ENCODE measurements around the gene ECI1. TPM values are rescaled to one million over a fixed set of nuclear protein-coding genes. Genes with fewer than 3 reads are reported as not detected.

The ECI1 gene
- total and polyA plus RNA-seq, 2 donors: 31.1 to 47.0 TPM

DNA sequence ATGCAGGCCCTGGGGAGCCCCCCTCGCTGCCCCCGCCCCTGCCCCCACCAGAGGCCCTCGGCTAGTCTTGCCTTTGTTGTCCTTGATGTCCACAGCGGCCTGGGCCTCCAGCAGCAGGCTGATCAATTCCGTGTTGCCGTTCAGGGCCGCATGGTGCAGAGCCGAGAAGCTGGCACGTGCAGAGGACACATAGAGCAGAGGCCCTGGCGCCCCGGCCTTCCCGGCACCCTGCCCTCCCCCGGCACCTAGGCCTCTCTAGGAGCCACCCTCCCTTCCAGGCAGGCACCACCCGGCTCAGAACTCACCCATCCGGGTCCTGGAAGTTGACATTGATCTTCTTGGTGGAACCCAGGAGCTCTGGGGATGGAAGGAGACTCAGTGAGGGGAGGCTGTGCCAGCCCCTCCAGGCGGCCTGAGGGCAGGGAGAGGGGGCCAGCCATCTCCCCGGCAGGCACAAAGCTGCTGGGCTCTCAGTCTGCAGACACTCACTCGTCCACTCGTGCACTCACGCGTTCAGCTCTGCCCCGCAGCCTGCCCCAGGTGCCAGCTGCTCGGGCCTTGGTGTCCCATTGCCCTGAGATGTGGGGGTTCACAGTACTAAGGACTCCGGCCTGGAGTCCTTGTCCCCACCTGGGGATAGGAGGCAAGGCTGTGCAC is 61.3 kb downstream of the ECI1 start:
- H3K27me3 ChIP-seq (ENCODE audit: control insufficient read depth in 2 of 2, insufficient read depth in 1 of 2, low read length in 1 of 2): peaks cover 17 to 26% of the 10 kb centered on the region in 2 donors
- H3K9me3 ChIP-seq (ENCODE audit: control insufficient read depth in 2 of 2, insufficient read depth in 1 of 2, low read length in 1 of 2): no peaks in the 10 kb centered on the region
- DNase-seq (ENCODE audit: low read depth in 6 of 9, low spot score in 9 of 9): no peak
- H3K27ac ChIP-seq (ENCODE audit: low read depth in 1 of 2, low read length in 1 of 2): no peak overlapping the region
- no peaks in the 10 kb centered on the region for H3K36me3 ChIP-seq (ENCODE audit: control insufficient read depth in 2 of 2, insufficient read depth in 2 of 2, low read length in 1 of 2)
- peaks cover under 1 to 5% of the 10 kb centered on the region in 2 donors for H3K4me1 ChIP-seq (ENCODE audit: control insufficient read depth in 2 of 2, insufficient read depth in 2 of 2, low read length in 2 of 2)
- H3K4me3 ChIP-seq (ENCODE audit: low read length in 2 of 2): no peak overlapping the region
- WGBS: 95% methylated on average over 24 of the region's 24 CpGs

Other genes with a start within 250 kb of the ECI1 start
- gene ZNF598, start 241.8 kb downstream of the ECI1 start, total RNA-seq: 5.7 TPM
- gene ZNF598, start 241.8 kb downstream of the ECI1 start, polyA plus RNA-seq: 46.2 TPM
- gene NPW, start 231.8 kb downstream of the ECI1 start, total RNA-seq: 0.66 TPM
- gene NPW, start 231.8 kb downstream of the ECI1 start, polyA plus RNA-seq: 1.2 TPM
- gene NHERF2, start 224.7 kb downstream of the ECI1 start, total RNA-seq: 6.3 TPM
- 23.4 TPM for gene NHERF2, start 224.7 kb downstream of the ECI1 start, polyA plus RNA-seq
- gene NTHL1, start 203.8 kb downstream of the ECI1 start, total RNA-seq: 32.7 TPM
- 32.7 TPM for gene NTHL1, start 203.8 kb downstream of the ECI1 start, polyA plus RNA-seq
- 22.7 TPM for gene TSC2, start 203.6 kb downstream of the ECI1 start, total RNA-seq
- 61.8 TPM for gene TSC2, start 203.6 kb downstream of the ECI1 start, polyA plus RNA-seq
- gene PKD1, start 115.7 kb downstream of the ECI1 start, total RNA-seq: 13.4 TPM
- gene PKD1, start 115.7 kb downstream of the ECI1 start, polyA plus RNA-seq: 35.3 TPM
- gene RAB26, start 103.0 kb downstream of the ECI1 start, total RNA-seq: 0.28 TPM
- gene RAB26, start 103.0 kb downstream of the ECI1 start, polyA plus RNA-seq: 2.6 TPM
- 22.3 TPM for gene TRAF7, start 95.8 kb downstream of the ECI1 start, total RNA-seq
- 23.9 TPM for gene TRAF7, start 95.8 kb downstream of the ECI1 start, polyA plus RNA-seq
- gene CASKIN1, start 55.0 kb downstream of the ECI1 start, total RNA-seq: 0.05 TPM
- gene CASKIN1, start 55.0 kb downstream of the ECI1 start, polyA plus RNA-seq: 0.48 TPM
- gene MLST8, start 46.1 kb downstream of the ECI1 start, total RNA-seq: 20.3 TPM
- gene MLST8, start 46.1 kb downstream of the ECI1 start, polyA plus RNA-seq: 34.6 TPM
- 4.0 TPM for gene BRICD5, start 40.7 kb downstream of the ECI1 start, total RNA-seq
- 21.3 TPM for gene BRICD5, start 40.7 kb downstream of the ECI1 start, polyA plus RNA-seq
- gene PGP, start 36.7 kb downstream of the ECI1 start, total RNA-seq: 12.4 TPM
- 12.9 TPM for gene PGP, start 36.7 kb downstream of the ECI1 start, polyA plus RNA-seq
- gene E4F1, start 28.0 kb downstream of the ECI1 start, total RNA-seq: 26.5 TPM
- gene E4F1, start 28.0 kb downstream of the ECI1 start, polyA plus RNA-seq: 42.3 TPM
- 0.99 TPM for gene DNASE1L2, start 15.1 kb downstream of the ECI1 start, total RNA-seq
- gene DNASE1L2, start 15.1 kb downstream of the ECI1 start, polyA plus RNA-seq: 3.5 TPM
- gene RNPS1, start 16.5 kb upstream of the ECI1 start, total RNA-seq: 87.2 TPM
- 130 TPM for gene RNPS1, start 16.5 kb upstream of the ECI1 start, polyA plus RNA-seq
- 8.4 TPM for gene ABCA3, start 89.1 kb upstream of the ECI1 start, total RNA-seq
- gene ABCA3, start 89.1 kb upstream of the ECI1 start, polyA plus RNA-seq: 8.6 TPM
- gene CCNF, start 177.9 kb upstream of the ECI1 start, total RNA-seq: 22.7 TPM
- 4.0 TPM for gene CCNF, start 177.9 kb upstream of the ECI1 start, polyA plus RNA-seq
- gene TEDC2, start 208.5 kb upstream of the ECI1 start, total RNA-seq: 11.0 TPM
- 1.8 TPM for gene TEDC2, start 208.5 kb upstream of the ECI1 start, polyA plus RNA-seq
- gene NTN3, start 219.7 kb upstream of the ECI1 start, total RNA-seq: 0.71 TPM
- 0.02 TPM for gene NTN3, start 219.7 kb upstream of the ECI1 start, polyA plus RNA-seq
- 3.5 TPM for gene TBC1D24, start 223.5 kb upstream of the ECI1 start, total RNA-seq
- gene TBC1D24, start 223.5 kb upstream of the ECI1 start, polyA plus RNA-seq: 3.7 TPM